GM12874 (cell line): ENCODE measurements around the gene PLSCR2.

ENCODE experiments used
- CTCF ChIP-seq: IDR thresholded peaks from 2 replicates; pipeline ENCODE4 v1.5.1; 2011; ENCODE audit warnings: low read depth, mild to moderate bottlenecking, control low read depth, low read length, moderate library complexity; ENCODE audit not compliant: insufficient read depth

Gene PLSCR2

GRCh38 chr3:146504498-146505197 lies 35.3 kb upstream of the PLSCR2 start:
- no peak for TF ChIP-seq CTCF

DNA sequence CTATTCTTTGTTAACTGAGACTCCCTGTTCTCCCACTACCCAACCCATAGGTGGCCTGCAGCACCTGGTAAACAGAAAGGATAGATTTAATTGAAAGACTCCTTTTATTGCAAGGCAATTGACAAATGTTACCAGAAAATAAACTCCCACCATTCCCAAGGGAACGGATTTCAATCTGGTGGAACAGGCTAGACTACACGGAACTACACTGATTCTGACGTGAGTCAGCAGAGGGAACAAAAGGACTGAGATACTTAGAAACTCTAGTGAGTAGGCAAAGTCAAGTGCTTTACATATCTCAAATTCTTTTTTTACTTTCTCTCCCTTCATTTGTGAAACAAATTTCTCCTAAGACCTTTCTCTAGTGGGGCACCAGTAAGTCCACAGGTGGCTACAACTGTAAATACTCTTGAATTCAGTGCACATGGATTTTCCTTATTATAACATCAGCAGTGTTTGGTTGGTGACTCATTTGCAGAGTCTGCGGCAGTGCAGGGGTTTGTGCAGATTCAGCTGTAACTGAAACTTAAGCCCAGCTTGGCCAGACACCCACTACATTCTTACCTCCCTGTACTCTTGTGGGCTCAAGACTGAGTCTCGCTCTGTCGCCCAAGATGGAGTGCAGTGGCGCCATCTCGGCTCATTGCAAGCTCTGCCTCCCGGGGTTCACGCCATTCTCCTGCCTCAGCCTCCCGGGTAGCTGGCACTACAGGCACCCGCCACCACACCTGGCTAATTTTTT lies 34.3 kb upstream of the PLSCR2 start:
- TF ChIP-seq CTCF: no peak

GRCh38 chr3:146502887-146503460 lies 33.6 kb upstream of the PLSCR2 start:
- TF ChIP-seq CTCF: no peak

- no peak for TF ChIP-seq CTCF
Measured at GRCh38 chr3:146501752-146502151, 32.4 kb upstream of the PLSCR2 start.

- TF ChIP-seq CTCF: no peak
Measured at GRCh38 chr3:146499701-146500100, 30.3 kb upstream of the PLSCR2 start.

GRCh38 chr3:146498002-146498736 lies 28.8 kb upstream of the PLSCR2 start:
- no peak for TF ChIP-seq CTCF

DNA sequence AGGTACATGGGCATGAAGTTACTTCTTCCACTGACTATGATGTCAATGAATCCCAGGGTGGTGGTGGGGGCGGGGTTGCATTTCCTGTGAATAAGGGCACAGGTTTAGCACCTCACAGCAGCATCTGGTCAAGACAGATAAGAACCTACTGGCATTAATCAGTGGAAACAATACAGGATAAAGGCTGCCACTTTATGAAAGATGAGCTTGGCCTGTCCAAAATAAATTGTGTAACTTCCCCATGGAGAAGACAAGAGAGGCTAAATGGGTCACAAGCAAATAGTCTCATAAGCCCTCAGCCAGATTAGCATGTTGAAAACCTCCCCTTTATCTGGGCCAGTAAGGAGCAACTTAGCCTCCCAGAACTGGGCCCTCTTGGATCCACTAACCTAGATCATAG lies 27.4 kb upstream of the PLSCR2 start:
- TF ChIP-seq CTCF: no peak
